Kidney (tissue), 14 donors: ENCODE results near the gene VSX1. TPM values are rescaled to one million over a fixed set of nuclear protein-coding genes. Genes with fewer than 3 reads are reported as not detected.

ENCODE experiments used
- DNase-seq, 5 donors: peaks; one replicate each; pipeline ENCODE4 v3.0.0-alpha.2; 2013 to 2020
- FAIRE-seq: peaks from 2 replicates; lab custom pipeline; 2012; peaks lifted over from hg19 to GRCh38; lab: Jason Lieb, UNC
- H3K27ac ChIP-seq, 2 donors: one replicate each; pipeline ENCODE4 v1.7.0; 2013; ENCODE audit warnings: low read depth in 2 of 2, low read length in 2 of 2, inconsistent platforms in 1 of 2
- H3K27me3 ChIP-seq: one replicate; pipeline ENCODE4 v1.7.1; 2013; ENCODE audit warnings: low read length, inconsistent platforms; ENCODE audit not compliant: control insufficient read depth, insufficient read depth
- H3K36me3 ChIP-seq, 3 donors: one replicate each; pipeline versions ENCODE4 v1.7.0 to v1.7.1; 2013; ENCODE audit warnings: low read length in 3 of 3, control low read depth in 1 of 3, inconsistent platforms in 1 of 3; ENCODE audit not compliant: insufficient read depth in 3 of 3, control insufficient read depth in 2 of 3
- H3K4me1 ChIP-seq, 3 donors: one replicate each; pipeline versions ENCODE4 v1.7.0 to v1.7.1; 2013; ENCODE audit warnings: low read length in 3 of 3, inconsistent platforms in 1 of 3, low read depth in 1 of 3; ENCODE audit not compliant: control insufficient read depth in 2 of 3, insufficient read depth in 2 of 3
- H3K4me3 ChIP-seq, 3 donors: one replicate each; pipeline versions ENCODE4 v1.7.0 to v1.8.1; 2013; ENCODE audit warnings: low read length in 3 of 3, control low read depth in 1 of 3, inconsistent platforms in 1 of 3
- H3K9ac ChIP-seq, 3 donors: one replicate each; pipeline versions ENCODE4 v1.7.0 to v1.7.1; 2013; ENCODE audit warnings: low read length in 3 of 3, control low read depth in 1 of 3, inconsistent platforms in 1 of 3
- H3K9me3 ChIP-seq, 3 donors: one replicate each; pipeline versions ENCODE4 v1.7.0 to v1.7.1; 2013; ENCODE audit warnings: low read length in 3 of 3, control low read depth in 1 of 3, inconsistent platforms in 1 of 3; ENCODE audit not compliant: control insufficient read depth in 2 of 3, insufficient read depth in 1 of 3
- intact Hi-C: fragments of 100-400 bp; cut with DNase I; formaldehyde crosslinking; loops from one replicate; pipeline ENCODE4 v1.11.1; 2022
- polyA plus RNA-seq: library from polyadenylated mRNA; stranded (reverse); fragments of 350-450 nt; fragmentation: Illumina TruSeq; extraction: RNeasy Lipid Tissue Mini Kit (QIAGEN cat#74804); gene quantifications from one replicate; pipeline ENCODE4 v1.2.3, GENCODE V29; 2014; ENCODE audit warnings: low read depth, low replicate concordance; ENCODE audit not compliant: insufficient read depth
- total RNA-seq: library from RNA; stranded (reverse); fragmentation: NEBNext Ultra II Directional; extraction: Animal tissue kit (Norgen Biotek cat#: 25700); gene quantifications from one replicate; pipeline ENCODE4 v1.2.1, GENCODE V29; 2021
- TF ChIP-seq, protein P1 (sequence below): IDR thresholded peaks from 3 replicates; pipeline ENCODE4 v1.5.1; 2012; ENCODE audit warnings: mild to moderate bottlenecking, moderate library complexity, borderline replicate concordance; ENCODE audit not compliant: insufficient read depth; ENCODE audit errors: extremely low read depth
- donor health status: control.
- donor health status: control.
- donor health status: control.
- donor health status: control.
- donor health status: control.
- donor health status: DM: yes; HTN: yes; CAD: no.
- donor health status: Normal renal cell carcinoma (clear cell type).

VSX1 gene
- total and polyA plus RNA-seq, 2 donors from 2014 or later, result 0.41 TPM; not detected in 1

DNA sequence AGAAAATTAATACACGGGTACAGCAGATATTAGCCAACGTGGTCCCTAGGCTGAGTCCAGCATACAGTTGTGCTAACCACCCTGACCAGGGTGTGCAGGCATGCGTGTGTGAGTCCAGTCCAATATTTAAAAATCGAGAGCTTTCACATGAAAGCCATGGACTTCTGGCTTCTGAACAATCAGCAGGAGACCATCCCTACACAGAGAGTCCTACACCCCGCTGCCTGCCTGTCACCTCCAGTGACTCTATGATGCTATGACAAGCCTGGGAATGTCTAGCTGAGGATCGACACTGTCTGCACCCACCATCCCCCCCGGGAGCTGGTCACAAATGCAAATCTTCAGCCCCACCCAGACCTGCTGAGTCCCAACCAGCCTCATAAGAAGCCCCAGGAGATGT is 31.9 kb downstream of the VSX1 start:
- TF ChIP-seq, protein P1, sequence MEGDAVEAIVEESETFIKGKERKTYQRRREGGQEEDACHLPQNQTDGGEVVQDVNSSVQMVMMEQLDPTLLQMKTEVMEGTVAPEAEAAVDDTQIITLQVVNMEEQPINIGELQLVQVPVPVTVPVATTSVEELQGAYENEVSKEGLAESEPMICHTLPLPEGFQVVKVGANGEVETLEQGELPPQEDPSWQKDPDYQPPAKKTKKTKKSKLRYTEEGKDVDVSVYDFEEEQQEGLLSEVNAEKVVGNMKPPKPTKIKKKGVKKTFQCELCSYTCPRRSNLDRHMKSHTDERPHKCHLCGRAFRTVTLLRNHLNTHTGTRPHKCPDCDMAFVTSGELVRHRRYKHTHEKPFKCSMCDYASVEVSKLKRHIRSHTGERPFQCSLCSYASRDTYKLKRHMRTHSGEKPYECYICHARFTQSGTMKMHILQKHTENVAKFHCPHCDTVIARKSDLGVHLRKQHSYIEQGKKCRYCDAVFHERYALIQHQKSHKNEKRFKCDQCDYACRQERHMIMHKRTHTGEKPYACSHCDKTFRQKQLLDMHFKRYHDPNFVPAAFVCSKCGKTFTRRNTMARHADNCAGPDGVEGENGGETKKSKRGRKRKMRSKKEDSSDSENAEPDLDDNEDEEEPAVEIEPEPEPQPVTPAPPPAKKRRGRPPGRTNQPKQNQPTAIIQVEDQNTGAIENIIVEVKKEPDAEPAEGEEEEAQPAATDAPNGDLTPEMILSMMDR, result no peak
- Histone ChIP-seq H3K9ac (no peak overlapping the region), H3K27ac (peak overlapping the region in 1 of 2 donors; percentile 56), H3K27me3 (no peaks in the 10 kb centered on the region), H3K36me3 (peaks cover 2 to 14% (median 10%) of the 10 kb centered on the region in 3 donors), H3K4me1 (peaks cover 5 to 70% (median 61%) of the 10 kb centered on the region in 3 donors), H3K4me3 (no peak overlapping the region), H3K9me3 (no peaks in the 10 kb centered on the region)
- peak in 1 of 5 donors; percentile 19 for DNase-seq
- FAIRE-seq, result no peak
- intact Hi-C loops, result no loop called here

DNA sequence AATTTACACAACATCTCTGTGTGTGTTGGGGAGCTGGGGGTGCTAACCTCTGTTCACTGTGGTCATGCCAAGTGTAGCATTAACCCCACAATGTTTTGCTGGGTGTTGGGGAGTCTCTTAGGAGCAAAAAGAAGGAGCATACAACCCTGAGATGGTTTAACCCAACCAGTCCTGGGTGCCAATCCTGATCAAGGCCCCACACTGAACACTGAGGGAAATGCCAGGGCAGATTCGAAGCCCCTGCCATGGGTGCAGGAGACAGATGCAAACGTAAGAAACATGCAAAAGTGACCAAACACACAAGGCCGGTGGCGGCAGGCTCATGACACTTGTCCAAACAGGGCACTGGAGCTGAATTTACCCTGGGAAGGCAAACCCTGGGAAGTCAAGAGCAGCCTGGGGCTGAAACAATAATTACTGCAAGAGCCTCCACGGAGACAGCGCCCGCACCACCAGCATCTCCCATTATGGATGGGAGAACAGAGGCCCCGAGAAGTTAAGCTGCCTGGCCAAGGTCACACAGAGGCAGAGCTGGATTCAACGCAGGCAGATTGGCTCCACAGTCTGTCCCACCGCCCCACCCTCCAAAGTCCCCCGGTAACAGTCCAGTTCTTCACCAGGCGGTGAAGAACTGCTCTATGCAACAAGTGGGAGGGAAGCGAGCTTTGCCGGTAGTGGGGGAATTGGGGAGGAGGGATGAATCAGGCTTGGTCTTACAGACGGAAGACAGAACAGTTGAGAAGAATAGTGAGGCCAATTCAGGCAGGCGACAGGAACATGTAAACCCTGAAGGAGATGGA is 32.5 kb downstream of the VSX1 start:
- H3K4me3 ChIP-seq, result no peak overlapping the region
- TF ChIP-seq, protein P1, result no peak
- no peak for FAIRE-seq
- no peaks in the 10 kb centered on the region for H3K9me3 ChIP-seq
- H3K27me3 ChIP-seq, result no peaks in the 10 kb centered on the region
- H3K36me3 ChIP-seq, result peaks cover 2 to 14% (median 10%) of the 10 kb centered on the region in 3 donors
- H3K4me1 ChIP-seq, result peaks cover 5 to 67% (median 56%) of the 10 kb centered on the region in 3 donors
- intact Hi-C loops, result no loop called here
- DNase-seq, result peak in 2 of 5 donors; percentile 33 to 54
- H3K9ac ChIP-seq, result no peak overlapping the region
- peak overlapping the region in 1 of 2 donors; percentile 56 for H3K27ac ChIP-seq

DNA sequence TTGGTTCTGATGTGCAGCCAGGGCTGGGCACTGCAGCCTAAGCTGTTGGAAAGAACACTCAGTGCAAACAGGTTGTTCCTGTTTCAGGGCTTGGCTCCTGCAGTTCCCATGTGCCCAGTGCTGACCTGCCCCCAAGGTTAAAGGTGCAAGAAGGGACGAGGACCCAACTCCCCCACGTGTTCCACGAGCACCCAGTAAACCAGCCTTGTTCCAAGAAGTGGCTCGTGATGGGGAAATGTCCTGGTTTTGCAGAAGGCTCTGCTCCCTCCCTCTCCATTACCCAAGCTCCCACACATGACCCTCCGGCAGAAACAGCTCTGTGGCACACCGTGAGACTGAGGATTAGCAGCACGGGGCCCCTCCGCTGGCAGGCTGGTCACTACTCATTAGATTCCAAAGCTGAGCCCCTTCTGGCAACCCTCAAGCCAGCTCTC is 33.4 kb downstream of the VSX1 start:
- no peaks in the 10 kb centered on the region for H3K27me3 ChIP-seq
- H3K9me3 ChIP-seq, result no peaks in the 10 kb centered on the region
- H3K4me3 ChIP-seq, result no peak overlapping the region
- peak overlapping the region in 1 of 3 donors; percentile 9 for H3K9ac ChIP-seq
- no peak for FAIRE-seq
- TF ChIP-seq, protein P1, result no peak
- H3K36me3 ChIP-seq, result peaks cover 2 to 14% (median 10%) of the 10 kb centered on the region in 3 donors
- intact Hi-C loops, result no loop called here
- peaks cover 0 to 58% (median 48%) of the 10 kb centered on the region in 3 donors for H3K4me1 ChIP-seq
- H3K27ac ChIP-seq, result peak overlapping the region; percentile 19 to 37
- DNase-seq, result peak in 2 of 5 donors; percentile 38 to 59
